GM18508 (cell line): ENCODE data around the gene ADSL.

ENCODE experiments used
- ATAC-seq: cut with Tn5 transposase; IDR thresholded peaks from one replicate; pipeline ENCODE4 v1.9.1; 2021; ENCODE audit warnings: moderate number of reproducible peaks; ENCODE audit not compliant: insufficient read depth, unreplicated experiment

Gene ADSL

DNA sequence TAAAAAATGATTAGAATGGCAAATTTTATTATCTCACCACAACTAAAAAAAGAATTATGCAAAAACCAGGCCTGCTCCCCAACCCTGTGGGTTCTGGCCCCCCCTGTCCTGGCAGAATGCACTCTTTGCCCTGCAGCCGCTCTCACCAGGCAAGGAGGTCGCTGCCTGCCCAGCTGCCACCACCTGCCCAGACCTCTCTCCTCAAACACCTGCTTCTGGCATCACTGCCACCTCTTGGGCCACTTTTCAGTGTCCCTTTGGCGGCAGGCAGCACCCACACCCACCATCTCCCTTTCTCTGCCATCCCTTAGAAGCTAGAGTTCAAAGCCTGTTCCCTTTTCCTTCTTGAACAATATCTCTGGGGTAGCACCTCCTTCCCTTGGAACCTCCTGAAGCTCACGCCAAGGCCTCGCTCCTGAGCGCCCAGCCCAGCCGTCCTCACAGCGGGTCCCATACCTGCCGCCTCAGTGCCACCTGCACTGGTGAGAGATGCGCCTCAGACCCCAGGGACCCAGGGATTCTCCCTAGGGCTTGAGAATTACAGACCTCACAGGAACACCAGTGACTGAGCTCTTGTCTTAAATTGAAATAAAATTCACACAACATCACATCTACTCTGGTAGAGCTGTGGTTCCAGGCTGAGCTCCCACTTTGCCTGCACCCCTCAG lies 68.7 kb downstream of the ADSL start:
- no peak for ATAC-seq

DNA sequence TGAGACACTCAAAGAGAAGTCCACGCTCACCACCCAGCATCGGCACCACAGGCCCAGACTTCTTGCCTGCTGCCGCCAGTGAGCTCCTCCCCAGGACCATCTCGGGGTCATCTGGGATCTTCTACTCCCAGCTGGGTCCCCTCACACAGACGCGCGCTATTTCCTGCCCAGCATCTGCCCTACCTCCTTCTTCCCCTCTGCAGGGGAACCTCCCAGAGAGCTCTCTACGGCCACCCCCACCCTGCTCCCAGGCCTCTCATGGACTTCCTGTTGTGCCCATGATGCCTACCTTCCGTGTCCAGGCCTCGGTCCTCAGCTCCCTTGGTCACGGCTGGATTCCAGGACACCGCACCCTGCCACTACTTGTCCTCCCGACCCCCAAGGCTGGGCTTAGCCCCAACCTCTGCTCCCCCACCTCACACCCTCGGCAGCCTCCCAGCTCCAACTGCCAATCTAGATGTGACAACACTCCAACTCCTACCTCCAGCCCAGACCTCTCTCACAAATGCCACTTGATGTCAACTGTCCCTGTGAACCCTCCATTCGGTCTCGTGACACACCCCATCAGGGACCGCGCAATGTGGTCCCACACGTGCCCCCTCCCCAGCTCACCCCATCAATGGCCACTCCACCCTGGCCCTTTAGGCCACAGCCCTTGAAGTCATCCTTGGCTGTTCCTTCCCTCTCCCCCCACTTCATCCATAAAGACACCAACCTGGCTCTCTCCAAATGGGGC lies 69.4 kb downstream of the ADSL start:
- ATAC-seq: no peak

DNA sequence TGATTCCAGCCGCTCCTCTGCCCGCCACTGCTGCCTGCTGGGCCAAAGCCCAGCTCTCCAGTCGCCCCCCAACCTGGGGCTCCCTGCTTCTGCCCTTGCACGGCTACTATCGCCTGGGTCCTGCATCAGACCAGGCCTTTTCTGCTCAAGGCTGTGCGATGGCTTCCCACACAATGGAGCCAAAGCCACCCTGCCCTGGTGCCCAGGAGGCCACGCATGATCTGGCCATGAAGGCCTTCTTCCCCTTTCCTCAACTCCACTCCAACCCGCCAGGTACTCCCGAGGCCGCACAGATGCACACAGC lies 69.9 kb downstream of the ADSL start:
- no peak for ATAC-seq

DNA sequence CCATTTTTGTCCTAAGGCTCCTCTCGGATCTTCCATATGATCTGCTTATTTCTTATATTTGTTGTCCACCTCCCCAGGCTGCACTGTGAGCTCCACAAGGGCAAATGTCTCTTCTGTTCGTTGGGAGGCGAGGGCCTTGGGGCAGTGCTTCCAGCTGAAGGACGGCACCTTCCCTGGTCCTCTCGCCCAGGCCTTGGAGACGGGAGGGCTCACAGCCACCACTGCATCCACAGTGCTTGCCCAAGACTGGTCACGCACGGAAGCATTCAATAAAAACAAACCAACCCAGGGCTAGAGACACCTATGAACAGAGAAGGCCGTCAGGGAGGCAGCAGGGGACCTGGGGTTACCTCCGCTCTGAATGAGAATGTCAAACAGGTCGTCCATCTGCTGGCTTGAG lies 70.3 kb downstream of the ADSL start:
- no peak for ATAC-seq

DNA sequence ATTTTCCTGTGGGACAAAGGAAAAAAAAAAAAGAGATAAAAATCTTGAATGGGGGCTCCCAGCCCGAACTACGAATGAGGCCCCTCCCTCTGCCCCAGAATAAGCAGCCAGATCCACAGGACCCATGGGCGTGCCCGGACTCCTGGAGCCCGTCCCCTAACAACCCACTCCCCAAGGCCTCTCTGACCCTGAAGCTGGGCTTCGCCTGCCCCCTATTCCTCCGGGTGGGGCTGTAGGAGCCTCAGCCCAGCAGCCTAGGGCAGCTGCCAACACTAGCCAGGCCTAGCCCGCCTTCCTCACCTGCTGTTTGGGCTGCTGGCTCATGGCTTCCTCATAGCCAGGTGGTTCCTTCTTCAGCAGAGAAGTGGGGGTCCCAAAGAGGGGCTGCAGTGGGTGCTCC lies 70.7 kb downstream of the ADSL start:
- ATAC-seq: no peak

DNA sequence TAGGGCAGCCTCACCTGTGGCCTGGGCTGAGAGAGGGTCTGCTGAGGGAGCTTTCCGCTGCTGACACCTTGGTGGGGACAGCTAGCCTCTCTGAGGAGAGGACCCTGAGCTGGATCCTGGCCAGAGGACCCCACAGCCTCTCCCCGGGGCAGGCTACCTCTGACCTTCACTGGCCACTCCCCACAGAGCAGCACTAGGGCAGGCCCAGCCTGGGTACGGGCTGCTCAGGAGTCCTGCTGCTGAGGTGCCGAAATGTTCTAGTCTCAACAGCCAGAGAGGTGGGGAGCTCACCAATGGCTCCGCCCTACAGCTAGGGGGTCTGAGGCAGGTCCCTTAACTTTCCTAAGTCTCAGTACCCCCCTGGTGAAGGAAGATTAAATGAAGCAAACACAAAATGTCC lies 71.6 kb downstream of the ADSL start:
- no peak for ATAC-seq

DNA sequence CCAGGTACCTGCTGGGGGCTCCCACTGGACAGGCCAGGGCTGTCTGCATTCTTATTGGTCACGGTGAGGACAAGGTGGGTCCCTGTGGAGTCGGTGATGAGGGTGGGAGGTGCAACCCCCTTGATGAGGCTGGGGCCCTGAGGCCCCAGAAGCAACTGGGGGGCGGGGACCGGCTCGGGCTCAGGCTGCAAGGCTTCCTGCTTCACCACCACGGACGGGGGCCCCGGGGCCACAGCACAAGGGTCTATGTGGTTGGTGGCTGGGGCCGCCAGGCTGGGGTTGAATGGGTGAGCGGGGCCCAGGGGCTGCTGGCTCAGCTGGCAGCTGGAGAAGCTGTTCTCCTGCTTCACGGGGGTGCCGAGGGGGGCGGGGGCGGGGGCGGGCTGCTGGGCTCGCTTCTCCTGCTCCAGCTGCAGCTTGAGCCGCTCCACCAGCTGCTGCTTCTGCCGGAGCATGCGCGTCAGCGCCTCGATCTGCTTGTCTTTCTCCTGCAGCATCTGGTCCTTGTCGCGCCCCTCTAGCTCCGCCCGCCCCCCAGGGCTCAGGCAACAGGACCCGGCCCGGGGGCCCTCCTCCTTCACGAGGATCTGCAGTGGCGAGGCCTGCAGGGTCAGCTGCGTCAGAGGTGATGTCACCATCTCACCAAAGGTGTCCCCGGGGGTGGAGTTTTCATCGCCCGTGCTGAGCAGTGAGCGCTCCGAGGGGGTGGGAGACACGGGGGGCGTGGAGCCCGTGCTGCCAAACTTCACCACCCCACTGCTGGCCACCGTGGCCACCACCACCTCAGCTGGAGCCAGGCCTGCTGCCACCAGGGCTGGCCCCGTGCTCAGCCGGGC lies 72.3 kb downstream of the ADSL start:
- ATAC-seq: no peak

DNA sequence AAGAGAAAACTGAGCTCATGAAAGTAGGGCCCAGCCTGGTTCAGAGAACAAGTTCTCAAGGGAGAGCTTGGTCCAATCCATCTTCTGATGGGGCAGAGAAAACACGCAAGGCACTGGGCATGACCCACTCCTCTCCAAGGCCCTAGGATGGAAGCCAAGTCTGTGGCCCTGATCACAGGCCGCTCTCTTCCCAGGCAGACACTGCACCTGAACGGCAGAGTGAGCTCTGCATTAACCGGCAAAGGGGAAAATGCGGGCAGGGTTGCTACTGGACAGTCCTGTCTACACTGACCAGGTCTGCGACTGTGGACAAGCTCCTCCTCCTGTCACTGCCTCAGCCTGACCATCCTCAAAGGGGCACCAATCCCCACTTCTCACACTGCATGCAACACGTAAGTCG lies 73.4 kb downstream of the ADSL start:
- ATAC-seq: no peak

DNA sequence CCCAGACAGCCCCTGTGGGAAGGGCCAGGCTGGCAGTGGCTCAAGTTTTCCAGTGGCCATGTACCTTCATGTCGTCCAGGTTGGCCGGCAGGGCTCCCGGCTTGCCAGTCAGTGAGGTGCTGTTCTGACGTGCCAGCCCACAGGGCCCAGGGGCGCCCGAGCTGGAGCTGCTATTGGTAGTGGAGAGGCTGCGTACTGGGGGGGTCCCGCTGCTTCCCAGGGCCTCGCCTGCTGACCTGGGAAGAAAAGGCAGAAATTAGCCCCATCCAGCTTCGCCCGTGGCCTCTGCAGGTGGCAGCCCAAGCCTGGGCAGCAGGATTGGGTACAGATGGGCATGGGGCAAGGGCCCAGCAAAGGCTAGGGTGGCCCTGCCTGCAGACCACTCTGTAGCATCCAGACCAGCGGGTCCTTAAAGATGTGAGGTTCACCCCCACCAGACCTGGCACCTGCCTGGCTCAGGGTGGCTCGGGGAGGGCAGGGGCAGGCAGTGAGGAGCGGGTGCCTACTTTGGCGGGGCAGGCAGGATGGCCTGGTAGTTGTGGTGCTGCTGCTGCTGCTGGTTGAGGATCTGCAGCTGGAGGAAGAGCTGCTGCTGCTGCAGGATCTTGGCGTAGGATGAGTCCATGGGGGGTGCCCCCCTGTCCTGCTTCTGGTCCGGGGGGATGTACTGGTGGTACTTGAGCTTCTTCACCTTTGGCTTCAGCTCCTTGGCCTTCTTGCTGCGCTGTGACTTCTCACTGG lies 74.2 kb downstream of the ADSL start:
- ATAC-seq: no peak

DNA sequence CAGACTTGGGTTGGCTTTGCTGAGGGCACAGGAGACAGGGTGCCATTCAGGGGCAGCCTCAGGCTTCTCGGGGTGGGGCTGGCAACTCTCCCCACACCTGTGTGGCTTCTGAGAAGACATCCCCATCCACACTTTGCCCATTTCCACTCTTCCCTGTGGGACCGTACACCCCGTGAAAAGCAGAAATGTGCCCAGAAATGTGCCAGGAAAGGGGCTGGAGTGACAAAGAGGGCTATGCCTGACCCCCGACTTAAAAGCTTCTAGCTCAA lies 74.7 kb downstream of the ADSL start:
- no peak for ATAC-seq

DNA sequence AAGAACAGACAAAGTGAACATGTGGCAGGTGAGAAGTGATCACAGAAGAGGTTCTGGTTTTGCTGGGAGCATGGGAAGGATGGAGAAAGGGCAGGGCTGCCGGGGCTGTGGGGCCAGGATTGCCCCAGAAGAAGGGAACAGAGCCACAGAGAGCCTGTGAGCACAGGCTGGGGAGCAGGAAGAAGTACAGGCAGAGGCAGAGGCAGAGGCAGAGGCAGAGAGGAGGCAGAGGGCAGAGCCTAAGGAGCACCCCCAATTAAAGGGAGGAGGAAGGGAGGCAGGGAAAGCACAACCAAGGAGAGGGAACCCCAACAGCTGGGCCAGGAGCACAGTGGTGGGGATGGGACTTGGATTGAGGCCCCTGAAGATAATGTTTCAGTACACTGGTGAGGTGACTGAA lies 75.6 kb downstream of the ADSL start:
- ATAC-seq: no peak

DNA sequence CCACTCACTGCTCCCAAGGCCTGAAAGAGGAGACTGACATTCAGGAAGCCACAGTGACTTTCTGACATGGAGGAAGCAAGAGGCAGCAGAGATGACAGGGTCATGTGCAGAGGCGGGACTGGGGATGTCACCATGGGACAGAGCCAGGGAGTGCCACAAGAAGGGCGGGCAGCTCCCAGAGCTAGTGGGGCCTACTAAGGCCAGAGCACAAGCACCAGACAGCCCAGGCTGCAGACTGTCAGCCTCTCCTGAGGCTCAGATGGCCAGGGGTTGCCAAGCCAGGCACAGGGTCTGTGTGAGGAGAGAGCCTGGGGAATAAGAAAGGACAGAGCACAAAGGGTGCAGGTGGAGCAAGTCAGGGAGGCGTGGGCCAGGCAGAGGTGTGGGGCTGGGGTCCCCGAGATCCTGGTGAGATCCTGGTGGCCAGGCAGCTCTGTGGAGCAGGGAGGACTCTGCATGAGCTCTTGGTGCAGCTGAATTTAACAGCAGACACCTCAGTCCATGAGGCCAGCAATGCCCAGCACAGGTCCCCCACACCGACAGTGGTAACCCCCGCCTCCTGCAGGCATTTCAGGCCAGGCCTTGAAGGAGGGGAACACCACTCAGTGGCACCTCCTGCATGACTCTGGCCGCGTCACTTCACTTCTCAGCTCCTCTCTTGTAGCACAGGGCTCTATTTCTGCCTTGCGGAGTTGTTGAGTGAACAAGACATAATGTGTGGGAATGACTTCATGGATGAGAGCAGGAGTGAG lies 76.4 kb downstream of the ADSL start:
- ATAC-seq: no peak

DNA sequence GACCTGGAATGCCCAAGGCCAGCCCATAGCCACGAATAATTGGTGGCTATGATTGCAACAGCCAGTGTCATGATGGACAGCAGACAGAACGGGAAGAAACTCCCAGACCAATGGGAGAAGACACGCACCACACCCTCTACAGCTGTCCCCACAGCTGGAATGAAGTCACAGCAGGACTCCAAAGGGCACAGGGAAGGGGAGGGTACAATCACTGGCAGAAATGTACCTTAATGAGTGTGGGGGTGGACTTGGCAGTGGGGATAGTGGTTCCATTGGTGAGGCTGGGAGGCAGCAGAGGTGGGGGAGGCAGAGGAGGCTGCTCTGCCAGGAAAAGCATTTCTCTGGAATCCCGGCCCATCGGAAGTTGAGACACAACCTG lies 77.0 kb downstream of the ADSL start:
- no peak for ATAC-seq

DNA sequence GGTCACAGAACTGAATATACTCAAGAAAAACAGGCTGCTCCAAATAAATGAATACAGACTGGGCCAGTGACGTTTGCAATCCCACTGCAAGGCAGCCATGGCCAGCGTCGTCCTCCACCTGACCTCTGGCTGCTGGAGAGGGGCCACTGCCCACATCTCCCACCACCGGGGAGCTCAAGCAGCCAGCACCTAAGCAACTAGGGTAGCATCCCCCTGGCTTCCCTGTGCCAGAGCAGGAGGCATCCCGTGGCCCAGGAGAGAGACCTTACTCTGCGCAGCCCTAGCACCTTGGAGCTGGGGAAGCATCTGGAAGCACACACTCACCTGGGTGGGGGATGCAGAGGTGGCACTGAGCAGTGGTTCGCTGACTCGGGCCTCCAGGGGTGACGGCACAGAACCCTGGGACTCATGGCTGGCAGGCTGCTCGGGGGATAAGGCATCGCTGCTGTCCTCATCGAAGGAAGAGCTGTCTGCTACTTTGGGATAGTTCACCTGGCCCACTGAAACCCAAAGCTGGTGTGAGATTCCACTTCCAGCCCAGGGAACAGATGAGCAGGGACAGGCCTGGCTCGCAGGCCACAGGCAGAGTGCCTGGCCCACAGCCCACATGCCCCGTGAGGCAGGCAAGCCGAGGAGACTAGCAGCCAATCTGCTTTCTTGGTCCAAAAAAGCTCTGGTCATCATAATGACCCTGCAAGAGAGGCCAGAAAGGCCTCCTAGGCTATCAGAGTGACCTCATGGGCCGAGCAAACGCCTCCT lies 77.8 kb downstream of the ADSL start:
- no peak for ATAC-seq

DNA sequence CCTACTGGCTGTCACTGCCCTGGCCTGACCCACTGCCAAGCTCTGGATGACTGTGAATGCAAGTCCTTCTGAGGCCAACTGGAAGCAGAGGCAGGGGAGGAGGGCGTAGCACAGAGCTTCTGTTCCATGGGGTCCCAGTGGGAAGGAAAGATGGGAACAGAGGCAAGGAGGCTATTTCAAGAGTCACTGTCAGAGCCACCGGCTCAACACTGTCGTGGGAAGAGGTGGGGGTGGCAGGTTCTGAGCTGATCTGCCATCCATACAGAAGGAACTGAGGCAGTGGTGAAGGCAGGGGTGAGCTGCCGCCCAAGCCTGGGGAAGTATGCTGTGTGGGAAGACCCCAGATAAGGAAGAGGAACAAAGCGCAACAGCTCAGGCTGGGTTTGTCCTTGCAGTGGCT lies 78.8 kb downstream of the ADSL start:
- ATAC-seq: no peak

DNA sequence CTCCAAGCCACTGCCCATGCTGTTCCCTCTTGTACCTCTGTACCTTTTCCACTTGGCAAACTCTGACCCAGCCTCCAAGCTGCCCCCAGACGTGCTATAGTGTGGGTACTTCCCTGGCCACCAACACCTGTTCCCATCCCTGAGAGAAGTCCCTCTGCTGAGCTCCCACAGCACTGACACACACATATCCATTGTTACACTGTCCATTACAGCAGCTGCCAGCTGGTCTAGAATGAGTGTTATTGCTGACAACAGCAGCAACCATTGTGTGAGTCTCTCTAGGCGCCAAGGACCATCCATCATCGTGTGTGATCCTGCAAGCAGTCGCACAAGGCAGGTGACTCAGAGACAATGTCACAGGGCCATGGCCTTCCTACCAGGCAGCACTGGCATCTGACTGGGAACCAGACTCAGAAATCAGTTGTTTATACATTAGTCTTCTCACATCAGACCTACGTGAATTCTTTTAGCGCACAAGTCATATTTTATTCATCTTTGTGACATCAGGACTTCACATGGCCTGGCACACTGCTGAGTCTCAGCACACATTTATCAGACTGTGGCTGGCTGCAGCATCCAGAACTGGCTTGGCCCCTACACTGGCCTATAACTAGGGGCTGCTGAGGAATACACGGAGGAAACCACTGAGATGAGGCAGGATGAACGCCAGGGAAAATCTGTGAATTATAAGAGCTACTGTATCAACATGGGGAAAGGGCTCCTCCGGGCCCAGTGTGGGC lies 80.5 kb downstream of the ADSL start:
- ATAC-seq: no peak

DNA sequence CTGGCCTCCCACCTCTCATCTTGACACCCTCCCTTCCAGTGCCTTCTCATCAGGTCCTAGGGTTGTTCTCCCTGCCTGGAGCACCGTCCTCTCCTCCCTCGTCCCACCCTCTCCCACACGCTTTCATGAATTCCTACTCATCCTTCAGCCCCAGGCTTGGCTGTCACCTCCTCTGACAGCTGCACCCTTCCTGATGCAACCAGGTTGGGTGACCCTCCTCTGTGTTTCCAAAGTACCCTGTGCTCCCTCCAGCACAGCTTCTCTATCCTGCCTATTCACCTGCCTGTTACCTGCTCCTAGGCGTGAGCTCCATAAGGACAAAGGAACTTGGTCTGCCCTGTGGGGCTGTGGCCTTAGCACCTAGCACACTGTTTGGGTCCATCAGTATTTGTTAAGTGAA lies 82.5 kb downstream of the ADSL start:
- ATAC-seq: no peak

DNA sequence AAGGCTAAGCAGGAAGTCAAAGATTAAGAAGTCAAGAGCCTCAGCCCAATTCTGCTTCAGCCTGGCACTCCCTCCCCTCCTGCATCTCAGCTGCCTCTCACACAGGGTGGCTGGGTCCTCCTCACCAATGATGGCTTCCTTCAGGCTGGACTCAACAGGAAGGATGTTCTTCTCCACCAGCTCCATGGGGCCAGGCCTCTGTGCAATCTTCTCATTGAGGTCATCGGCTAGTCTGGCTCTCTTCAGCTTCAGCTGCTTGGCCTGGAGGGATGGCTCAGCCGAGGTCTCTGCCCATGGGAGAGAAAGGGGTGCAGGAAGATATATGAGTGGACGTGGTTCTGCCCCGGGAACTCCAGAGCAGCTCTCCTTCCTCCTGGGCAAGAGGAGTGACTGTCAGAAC lies 83.2 kb downstream of the ADSL start:
- ATAC-seq: no peak

DNA sequence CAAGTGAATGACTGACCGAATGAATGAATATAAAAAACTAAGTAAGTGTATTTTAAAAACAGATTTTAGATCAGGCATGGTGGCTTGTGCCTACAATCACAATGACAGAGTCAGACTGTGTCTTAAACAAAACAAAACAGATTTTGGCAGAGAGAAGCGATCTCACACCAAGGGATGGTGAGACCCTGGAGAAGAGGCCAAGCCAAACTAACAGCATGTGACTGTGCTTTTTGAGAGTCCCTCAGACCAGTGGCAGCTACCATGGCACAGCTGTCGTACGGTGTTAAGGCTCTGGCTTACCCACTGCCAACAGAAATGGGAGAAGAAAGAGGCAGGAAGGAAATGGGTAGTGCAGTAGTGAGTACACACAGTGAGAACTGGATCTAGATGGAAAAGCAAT lies 84.7 kb downstream of the ADSL start:
- no peak for ATAC-seq
